ENCODE data around the gene TUBB2B.

Gene TUBB2B

GRCh38 chr6:3218266-3218665, 9.2 kb downstream of the TUBB2B start:
- TF ChIP-seq GATA3 (IDR thresholded peaks at IDR 0.05; ENCODE audit: low read depth, low read length) (no peak), GATA2 (IDR thresholded peaks at IDR 0.05; ENCODE audit: low read depth, low read length) (no peak)

- TF ChIP-seq GATA3 (IDR thresholded peaks at IDR 0.05; ENCODE audit: low read depth, low read length) (no peak), GATA2 (IDR thresholded peaks at IDR 0.05; ENCODE audit: low read depth, low read length) (no peak)
Measured at GRCh38 chr6:3217286-3217685, 10.2 kb downstream of the TUBB2B start.

GRCh38 chr6:3214898-3215297, 12.6 kb downstream of the TUBB2B start:
- TF ChIP-seq GATA2 (IDR thresholded peaks at IDR 0.05; ENCODE audit: low read depth, low read length) (no peak), GATA3 (IDR thresholded peaks at IDR 0.05; ENCODE audit: low read depth, low read length) (no peak)

GRCh38 chr6:3213334-3213695, 14.1 kb downstream of the TUBB2B start:
- no peak for TF ChIP-seq GATA3 (IDR thresholded peaks at IDR 0.05; ENCODE audit: low read depth, low read length)
- no peak for TF ChIP-seq GATA2 (IDR thresholded peaks at IDR 0.05; ENCODE audit: low read depth, low read length)

- TF ChIP-seq GATA3 (IDR thresholded peaks at IDR 0.05; ENCODE audit: low read depth, low read length), result no peak
- TF ChIP-seq GATA2 (IDR thresholded peaks at IDR 0.05; ENCODE audit: low read depth, low read length), result no peak
Measured at GRCh38 chr6:3212261-3212660, 15.2 kb downstream of the TUBB2B start.

- TF ChIP-seq GATA3 (IDR thresholded peaks at IDR 0.05; ENCODE audit: low read depth, low read length), result no peak
- no peak for TF ChIP-seq GATA2 (IDR thresholded peaks at IDR 0.05; ENCODE audit: low read depth, low read length)
Measured at GRCh38 chr6:3211681-3212080, 15.8 kb downstream of the TUBB2B start.

GRCh38 chr6:3210024-3210610, 17.3 kb downstream of the TUBB2B start:
- TF ChIP-seq GATA2 (IDR thresholded peaks at IDR 0.05; ENCODE audit: low read depth, low read length) (no peak), GATA3 (IDR thresholded peaks at IDR 0.05; ENCODE audit: low read depth, low read length) (no peak)

- TF ChIP-seq GATA3 (IDR thresholded peaks at IDR 0.05; ENCODE audit: low read depth, low read length) (no peak), GATA2 (IDR thresholded peaks at IDR 0.05; ENCODE audit: low read depth, low read length) (no peak)
Measured at GRCh38 chr6:3209114-3210023, 18.1 kb downstream of the TUBB2B start.

- peak; percentile 64; the same call in 1 of the 2 replicates for TF ChIP-seq GATA2 (IDR thresholded peaks at IDR 0.05; ENCODE audit: low read depth, low read length)
- TF ChIP-seq GATA3 (IDR thresholded peaks at IDR 0.05; ENCODE audit: low read depth, low read length), result no peak; the same call in 1 of the 2 replicates
Measured at GRCh38 chr6:3208775-3209113, 18.7 kb downstream of the TUBB2B start.

- no peak for TF ChIP-seq GATA2 (IDR thresholded peaks at IDR 0.05; ENCODE audit: low read depth, low read length)
- TF ChIP-seq GATA3 (IDR thresholded peaks at IDR 0.05; ENCODE audit: low read depth, low read length), result no peak
Measured at GRCh38 chr6:3208098-3208774, 19.2 kb downstream of the TUBB2B start.

- no peak for TF ChIP-seq GATA3 (IDR thresholded peaks at IDR 0.05; ENCODE audit: low read depth, low read length)
- TF ChIP-seq GATA2 (IDR thresholded peaks at IDR 0.05; ENCODE audit: low read depth, low read length), result no peak
Measured at GRCh38 chr6:3206339-3207015, 21.0 kb downstream of the TUBB2B start.

- no peak for TF ChIP-seq GATA2 (IDR thresholded peaks at IDR 0.05; ENCODE audit: low read depth, low read length)
- TF ChIP-seq GATA3 (IDR thresholded peaks at IDR 0.05; ENCODE audit: low read depth, low read length), result no peak
Measured at GRCh38 chr6:3205913-3206312, 21.5 kb downstream of the TUBB2B start.

- no peak for TF ChIP-seq GATA2 (IDR thresholded peaks at IDR 0.05; ENCODE audit: low read depth, low read length)
- TF ChIP-seq GATA3 (IDR thresholded peaks at IDR 0.05; ENCODE audit: low read depth, low read length), result no peak
Measured at GRCh38 chr6:3204921-3205320, 22.5 kb downstream of the TUBB2B start.
